Skeletal muscle tissue (tissue), 4 donors: ENCODE results near the gene DDX31. TPM values are rescaled to one million over a fixed set of nuclear protein-coding genes. Genes with fewer than 3 reads are reported as not detected.
"Not testable (repeated sequence)": the region's sequence is repeated elsewhere in the genome, so short reads cannot be mapped to it uniquely, and the experiment has no call there.

ENCODE experiments used
- H3K27ac ChIP-seq: one replicate; pipeline ENCODE4 v1.7.0; 2013; ENCODE audit warnings: mild to moderate bottlenecking, low read depth, low read length, inconsistent platforms
- H3K27me3 ChIP-seq, 3 donors: one replicate each; pipeline ENCODE4 v1.7.0; 2013; ENCODE audit warnings: low read length in 3 of 3; ENCODE audit not compliant: control insufficient read depth in 3 of 3, insufficient read depth in 3 of 3
- H3K36me3 ChIP-seq, 3 donors: one replicate each; pipeline ENCODE4 v1.7.0; 2013; ENCODE audit warnings: low read length in 3 of 3; ENCODE audit not compliant: control insufficient read depth in 3 of 3, insufficient read depth in 3 of 3
- H3K4me1 ChIP-seq, 3 donors: one replicate each; pipeline ENCODE4 v1.7.0; 2013; ENCODE audit warnings: low read length in 3 of 3, mild to moderate bottlenecking in 3 of 3; ENCODE audit not compliant: control insufficient read depth in 3 of 3, insufficient read depth in 3 of 3
- H3K4me3 ChIP-seq, 3 donors: one replicate each; pipeline ENCODE4 v1.7.0; 2013; ENCODE audit warnings: low read length in 3 of 3
- H3K9ac ChIP-seq, 3 donors: one replicate each; pipeline ENCODE4 v1.7.0; 2013; ENCODE audit warnings: low read length in 3 of 3, mild to moderate bottlenecking in 3 of 3, moderate library complexity in 2 of 3, low read depth in 1 of 3
- H3K9me3 ChIP-seq, 3 donors: one replicate each; pipeline ENCODE4 v1.7.0; 2013; ENCODE audit warnings: low read length in 3 of 3; ENCODE audit not compliant: control insufficient read depth in 3 of 3
- total RNA-seq: library from RNA; depleted of rRNA; stranded (reverse); fragments of >200 nt; gene quantifications from one replicate; pipeline ENCODE4 v1.2.3, GENCODE V29; 2014
- donor health status: Osteomylitis.

Gene DDX31
- total RNA-seq, 1 donor from 2014 or later = 6.3 TPM

GRCh38 chr9:132577119-132577518, 92.7 kb downstream of the DDX31 start:
- H3K4me1 ChIP-seq = peaks cover 0 to 7% (median 6%) of the 10 kb centered on the region in 3 donors
- H3K9ac ChIP-seq = no peak overlapping the region
- H3K27ac ChIP-seq = no peak overlapping the region
- H3K27me3 ChIP-seq = peaks cover 78 to 84% (median 84%) of the 10 kb centered on the region in 3 donors
- no peak overlapping the region for H3K4me3 ChIP-seq
- no peaks in the 10 kb centered on the region for H3K9me3 ChIP-seq
- H3K36me3 ChIP-seq = no peaks in the 10 kb centered on the region

GRCh38 chr9:132575811-132576210, 94.0 kb downstream of the DDX31 start:
- Histone ChIP-seq H3K36me3 (no peaks in the 10 kb centered on the region), H3K4me1 (peaks cover 0 to 6% (median 4%) of the 10 kb centered on the region in 3 donors), H3K27me3 (peaks cover 76 to 86% (median 81%) of the 10 kb centered on the region in 3 donors), H3K9me3 (no peaks in the 10 kb centered on the region), H3K27ac (no peak overlapping the region), H3K9ac (no peak overlapping the region), H3K4me3 (no peak overlapping the region)

GRCh38 chr9:132575005-132575609, 94.7 kb downstream of the DDX31 start:
- peaks cover 0 to 6% (median 4%) of the 10 kb centered on the region in 3 donors for H3K4me1 ChIP-seq
- no peaks in the 10 kb centered on the region for H3K36me3 ChIP-seq
- no peak overlapping the region for H3K9ac ChIP-seq
- H3K27ac ChIP-seq = no peak overlapping the region
- no peak overlapping the region for H3K4me3 ChIP-seq
- H3K9me3 ChIP-seq = no peaks in the 10 kb centered on the region
- peaks cover 69 to 86% (median 78%) of the 10 kb centered on the region in 3 donors for H3K27me3 ChIP-seq

GRCh38 chr9:132572921-132573320, 96.9 kb downstream of the DDX31 start:
- Histone ChIP-seq H3K27ac (no peak overlapping the region), H3K4me3 (no peak overlapping the region), H3K27me3 (peaks cover 48 to 69% (median 56%) of the 10 kb centered on the region in 3 donors), H3K9ac (no peak overlapping the region), H3K36me3 (no peaks in the 10 kb centered on the region), H3K4me1 (peaks cover 0 to 6% (median 4%) of the 10 kb centered on the region in 3 donors), H3K9me3 (no peaks in the 10 kb centered on the region)

- H3K36me3 ChIP-seq = no peaks in the 10 kb centered on the region
- no peak overlapping the region for H3K9ac ChIP-seq
- H3K27me3 ChIP-seq = peaks cover 39 to 61% (median 53%) of the 10 kb centered on the region in 3 donors
Measured at GRCh38 chr9:132571806-132572600, 97.8 kb downstream of the DDX31 start.

GRCh38 chr9:132568787-132569186, 101.0 kb downstream of the DDX31 start:
- not testable (repeated sequence) for H3K9me3 ChIP-seq, H3K4me3 ChIP-seq, H3K27ac ChIP-seq, H3K9ac ChIP-seq, H3K4me1 ChIP-seq, H3K36me3 ChIP-seq
- H3K27me3 ChIP-seq = peaks cover 12 to 36% (median 26%) of the 10 kb centered on the region in 3 donors

More at GRCh38 chr9:132571806-132572600, 97.8 kb downstream of the DDX31 start:
- Histone ChIP-seq H3K4me1 (peaks cover 0 to 1% (median 0%) of the 10 kb centered on the region in 3 donors), H3K4me3 (no peak overlapping the region), H3K9me3 (no peaks in the 10 kb centered on the region), H3K27ac (no peak overlapping the region)

GRCh38 chr9:132564526-132564925, 105.3 kb downstream of the DDX31 start:
- H3K4me1 ChIP-seq = peaks cover 7 to 20% (median 15%) of the 10 kb centered on the region in 3 donors
- H3K27me3 ChIP-seq = peaks cover 4 to 15% (median 13%) of the 10 kb centered on the region in 3 donors
- no peak overlapping the region for H3K27ac ChIP-seq
- H3K9ac ChIP-seq = no peak overlapping the region
- no peaks in the 10 kb centered on the region for H3K9me3 ChIP-seq
- no peak overlapping the region for H3K4me3 ChIP-seq
- H3K36me3 ChIP-seq = no peaks in the 10 kb centered on the region

GRCh38 chr9:132562306-132562573, 107.5 kb downstream of the DDX31 start:
- H3K4me1 ChIP-seq = peaks cover 7 to 20% (median 15%) of the 10 kb centered on the region in 3 donors
- H3K27me3 ChIP-seq = peaks cover 4 to 18% (median 16%) of the 10 kb centered on the region in 3 donors
- H3K9ac ChIP-seq = no peak overlapping the region
- no peak overlapping the region for H3K4me3 ChIP-seq
- H3K27ac ChIP-seq = no peak overlapping the region
- no peaks in the 10 kb centered on the region for H3K36me3 ChIP-seq
- H3K9me3 ChIP-seq = no peaks in the 10 kb centered on the region

- H3K9me3 ChIP-seq = no peaks in the 10 kb centered on the region
- H3K36me3 ChIP-seq = no peaks in the 10 kb centered on the region
- peaks cover 7 to 20% (median 15%) of the 10 kb centered on the region in 3 donors for H3K4me1 ChIP-seq
- no peak overlapping the region for H3K27ac ChIP-seq
- peak overlapping the region in 1 of 3 donors; percentile 36 for H3K4me3 ChIP-seq
- no peak overlapping the region for H3K9ac ChIP-seq
- peaks cover 9 to 26% (median 25%) of the 10 kb centered on the region in 3 donors for H3K27me3 ChIP-seq
Measured at GRCh38 chr9:132560616-132561202, 109.1 kb downstream of the DDX31 start.

GRCh38 chr9:132559711-132560110, 110.1 kb downstream of the DDX31 start:
- H3K9ac ChIP-seq = no peak overlapping the region
- H3K4me1 ChIP-seq = peaks cover 7 to 20% (median 15%) of the 10 kb centered on the region in 3 donors
- H3K36me3 ChIP-seq = no peaks in the 10 kb centered on the region
- H3K27me3 ChIP-seq = peaks cover 12 to 34% (median 27%) of the 10 kb centered on the region in 3 donors
- H3K4me3 ChIP-seq = no peak overlapping the region
- no peak overlapping the region for H3K27ac ChIP-seq
- no peaks in the 10 kb centered on the region for H3K9me3 ChIP-seq
